GM19023 (cell line): ENCODE measurements around the gene ACACA.
"Not testable (repeated sequence)": the region's sequence is repeated elsewhere in the genome, so short reads cannot be mapped to it uniquely, and the experiment has no call there.

Experiments
- ATAC-seq: cut with Tn5 transposase; IDR thresholded peaks from one replicate; pipeline ENCODE4 v1.9.1; 2021; ENCODE audit warnings: mild to moderate bottlenecking, moderate library complexity; ENCODE audit not compliant: unreplicated experiment

Gene ACACA

DNA sequence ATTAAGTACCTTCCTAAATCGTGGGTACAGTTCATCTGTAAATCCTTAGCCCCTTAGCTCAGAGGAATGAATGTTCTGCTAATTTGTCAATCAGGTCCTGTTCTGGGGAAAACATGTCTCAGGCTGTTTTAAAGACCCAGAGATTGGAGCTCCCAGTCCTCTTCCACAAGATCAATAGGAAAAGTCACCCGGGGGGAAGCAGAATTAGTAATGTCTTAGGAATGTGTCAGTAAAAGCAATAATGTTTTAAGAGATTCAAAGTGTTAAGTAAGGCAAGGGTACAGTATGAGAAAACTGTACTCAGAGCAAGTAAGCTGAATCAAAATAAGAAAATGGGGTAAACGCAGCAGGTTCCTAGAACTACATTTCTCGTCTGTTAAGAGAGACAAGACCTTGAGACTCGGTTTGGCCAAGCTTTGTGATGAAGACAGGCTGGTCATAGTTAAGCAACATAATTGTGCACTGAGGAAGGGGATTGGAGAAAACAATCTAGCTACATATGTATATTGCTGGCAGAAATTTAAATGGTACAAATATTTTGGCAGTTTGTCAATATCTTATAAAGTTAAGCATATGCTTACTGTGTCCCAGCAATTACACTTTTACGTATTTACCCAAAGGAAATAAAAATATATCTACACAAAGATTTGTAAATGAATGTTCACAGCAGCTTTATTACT is 223.7 kb downstream of the ACACA start:
- no peak for ATAC-seq

DNA sequence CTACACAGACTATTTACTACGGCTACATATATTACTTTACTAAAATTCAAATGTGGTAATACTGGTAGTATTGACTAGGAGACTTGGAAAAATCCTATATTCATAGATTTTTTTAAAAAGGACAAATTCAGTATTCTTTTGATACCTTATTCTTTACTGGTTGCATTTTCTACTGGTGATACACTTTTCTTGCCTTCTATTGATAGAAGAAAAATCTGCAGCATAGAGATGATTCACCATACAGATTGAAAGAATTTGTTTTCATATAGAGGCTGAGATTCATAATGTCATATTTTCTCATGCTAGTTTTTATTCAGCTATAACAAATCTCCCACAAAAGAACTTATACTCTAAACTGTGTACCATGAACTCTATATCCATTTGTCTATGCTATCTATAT is 226.3 kb downstream of the ACACA start:
- ATAC-seq: no peak

GRCh38 chr17:37179893-37180292 is 226.7 kb downstream of the ACACA start:
- ATAC-seq: no peak

DNA sequence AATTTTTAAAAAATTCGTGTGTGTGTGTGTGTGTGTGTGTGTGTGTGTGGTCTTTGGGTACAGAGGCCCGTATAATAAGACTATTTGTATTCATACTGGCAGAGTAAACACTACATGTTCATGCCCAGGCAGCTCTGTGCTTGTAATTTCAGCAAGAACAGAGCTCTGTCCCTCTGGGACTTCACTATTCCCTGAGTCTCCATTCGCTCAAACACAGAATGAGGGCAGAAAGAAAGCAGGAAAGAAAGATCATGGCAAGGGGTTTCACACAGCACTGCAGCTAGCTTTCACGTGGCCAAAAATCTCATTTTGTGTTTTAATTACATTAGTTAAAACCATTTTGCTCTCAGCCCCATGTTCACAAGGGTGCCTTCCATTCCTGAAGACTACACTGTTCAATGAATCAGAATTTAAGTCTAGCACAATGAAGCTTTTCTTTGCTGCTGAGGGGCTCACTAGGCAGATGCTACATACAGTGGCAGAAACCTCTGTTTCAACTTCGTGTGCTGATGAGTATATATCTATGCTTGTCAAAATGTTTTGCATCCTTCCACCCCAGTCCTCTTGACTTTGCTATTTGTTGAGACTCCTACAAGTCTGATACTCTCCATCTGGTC is 229.3 kb downstream of the ACACA start:
- no peak for ATAC-seq

GRCh38 chr17:37176723-37177122 is 229.9 kb downstream of the ACACA start:
- ATAC-seq: no peak

- no peak for ATAC-seq
Observed at GRCh38 chr17:37174205-37174604, 232.4 kb downstream of the ACACA start.

DNA sequence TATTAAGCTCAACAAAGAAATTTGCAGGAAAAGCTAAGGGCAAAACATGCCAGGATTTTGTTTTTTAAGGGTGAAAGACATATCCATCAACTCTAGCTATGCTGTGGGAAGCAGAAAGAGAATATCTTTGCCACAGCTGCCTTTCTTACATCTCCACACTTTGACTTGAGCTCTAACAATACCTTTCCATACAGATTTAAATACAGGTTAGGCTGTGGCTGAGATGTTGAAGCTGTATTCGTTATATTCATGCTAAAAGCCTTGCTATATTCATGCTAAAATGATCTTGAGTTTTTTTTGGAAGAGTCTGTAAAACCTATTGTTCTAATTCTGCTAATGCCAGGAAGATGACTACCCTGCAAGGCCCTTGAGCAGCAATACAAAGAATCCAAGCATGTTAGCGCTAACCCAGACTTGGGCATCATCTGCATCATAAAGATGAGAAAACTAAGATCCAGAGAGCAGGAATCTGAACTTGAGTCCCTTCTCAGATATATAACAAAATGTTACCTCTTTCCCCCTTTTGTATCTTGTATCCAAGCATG is 235.7 kb downstream of the ACACA start:
- ATAC-seq: no peak

GRCh38 chr17:37168731-37169353 is 237.8 kb downstream of the ACACA start:
- ATAC-seq: no peak

- ATAC-seq: no peak
Observed at GRCh38 chr17:37167756-37168155, 238.9 kb downstream of the ACACA start.

DNA sequence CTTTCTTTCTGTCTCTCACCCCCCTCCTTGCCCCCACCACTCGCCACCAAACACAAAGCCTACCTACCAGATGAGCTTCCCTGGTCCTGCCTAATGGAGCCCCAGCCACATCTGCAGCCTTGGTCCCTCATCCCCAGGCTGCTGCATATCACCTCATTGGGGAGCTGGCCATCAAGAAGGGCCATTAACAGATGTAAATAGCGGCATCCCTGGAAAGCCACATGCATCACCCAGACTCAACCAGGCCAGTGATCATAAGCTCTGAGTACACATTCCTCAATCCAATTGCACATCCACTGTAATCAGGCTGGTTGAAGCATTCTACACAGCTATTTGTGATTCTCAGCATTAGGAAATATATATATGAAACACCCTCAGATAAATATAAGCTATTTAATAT is 242.6 kb downstream of the ACACA start:
- no peak for ATAC-seq

DNA sequence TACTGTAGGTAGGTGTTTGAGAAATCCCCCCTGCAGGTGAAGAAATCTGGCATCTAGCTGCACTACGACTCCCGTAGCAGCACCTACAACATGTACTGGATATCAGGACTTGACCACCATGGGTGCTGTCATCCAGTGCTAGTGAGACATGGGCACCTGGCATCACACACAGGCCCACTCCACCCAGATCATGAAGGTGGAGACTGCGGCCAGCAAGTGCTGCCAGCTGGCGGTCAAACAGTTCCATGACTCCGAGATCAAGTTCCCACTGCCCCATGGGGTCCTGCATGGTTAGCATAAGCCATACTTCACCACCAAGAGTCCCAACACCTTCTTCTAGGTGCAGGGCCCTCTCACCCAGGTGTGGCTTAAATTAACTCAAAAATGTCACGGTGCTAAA is 243.8 kb downstream of the ACACA start:
- ATAC-seq: no peak

GRCh38 chr17:37160944-37161343 is 245.7 kb downstream of the ACACA start:
- no peak for ATAC-seq

GRCh38 chr17:37158290-37158689 is 248.3 kb downstream of the ACACA start:
- no peak for ATAC-seq

DNA sequence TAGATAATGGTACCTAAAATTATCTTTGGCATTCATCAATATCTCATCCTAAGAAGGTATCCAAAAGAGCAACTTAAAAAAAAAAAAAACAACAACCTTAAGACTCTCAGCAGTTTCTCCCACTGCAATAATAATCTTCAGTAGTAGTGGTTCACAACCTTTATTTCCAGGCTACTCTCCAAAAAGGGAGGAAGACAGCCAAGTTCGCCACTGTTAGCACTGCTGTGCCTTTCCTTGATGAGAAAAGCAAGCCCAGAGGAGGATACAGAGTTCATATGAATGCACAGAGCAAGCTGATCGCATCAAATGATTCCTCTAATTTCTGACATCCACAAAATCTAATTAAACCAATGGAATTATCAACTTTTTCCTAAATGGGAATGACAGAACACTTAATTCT is 258.5 kb downstream of the ACACA start:
- no peak for ATAC-seq

GRCh38 chr17:37147301-37147812 is 259.3 kb downstream of the ACACA start:
- ATAC-seq: no peak

GRCh38 chr17:37146086-37147064 is 260.3 kb downstream of the ACACA start:
- no peak for ATAC-seq

- no peak for ATAC-seq
Observed at GRCh38 chr17:37144075-37144701, 262.4 kb downstream of the ACACA start.

DNA sequence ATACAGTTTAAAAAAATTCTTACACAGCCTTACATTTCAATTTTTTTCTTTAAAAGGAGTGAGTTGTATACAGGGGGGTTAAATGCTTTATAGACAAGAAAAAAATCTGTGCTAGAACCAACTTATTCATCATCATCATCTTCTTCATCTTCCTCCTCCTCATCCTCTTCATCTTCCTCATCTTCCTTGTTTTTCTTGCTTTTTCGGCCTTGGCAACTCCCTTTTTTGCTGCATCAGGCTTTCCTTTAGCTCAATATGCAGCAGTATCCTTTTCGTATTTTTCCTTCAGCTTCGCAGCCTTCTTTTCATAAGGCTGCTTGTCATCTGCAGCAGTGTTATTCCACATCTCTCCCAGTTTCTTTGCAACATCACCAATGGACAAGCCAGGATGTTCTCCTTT is 263.1 kb downstream of the ACACA start:
- ATAC-seq: not testable (repeated sequence)

DNA sequence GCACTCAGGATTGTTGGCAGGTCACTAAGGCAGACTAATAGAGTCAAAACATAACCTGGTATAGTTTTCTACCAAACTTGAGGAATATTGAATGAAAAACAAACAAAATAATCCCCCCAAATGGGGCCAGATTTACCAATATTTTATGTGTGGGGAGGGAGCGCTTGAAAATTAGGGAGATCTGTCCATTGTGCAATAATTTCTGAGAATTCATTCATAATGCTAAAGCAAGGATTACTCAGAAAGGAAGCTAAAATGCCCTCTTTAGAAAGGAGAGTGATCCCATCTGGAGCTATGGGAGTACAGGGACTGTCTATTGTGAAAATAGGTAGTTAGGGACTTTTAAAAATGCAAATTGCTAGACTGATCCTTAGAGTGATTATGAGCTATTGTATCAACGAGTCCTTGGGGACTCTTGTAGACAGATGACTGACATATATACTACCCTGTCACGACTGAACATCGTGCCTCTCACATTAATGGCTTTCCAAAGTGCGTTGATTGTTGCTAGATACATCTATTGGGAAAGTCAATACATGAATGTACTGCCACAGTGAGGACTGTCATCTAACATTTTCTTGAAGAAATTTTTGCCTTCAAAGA is 264.2 kb downstream of the ACACA start:
- ATAC-seq: no peak

DNA sequence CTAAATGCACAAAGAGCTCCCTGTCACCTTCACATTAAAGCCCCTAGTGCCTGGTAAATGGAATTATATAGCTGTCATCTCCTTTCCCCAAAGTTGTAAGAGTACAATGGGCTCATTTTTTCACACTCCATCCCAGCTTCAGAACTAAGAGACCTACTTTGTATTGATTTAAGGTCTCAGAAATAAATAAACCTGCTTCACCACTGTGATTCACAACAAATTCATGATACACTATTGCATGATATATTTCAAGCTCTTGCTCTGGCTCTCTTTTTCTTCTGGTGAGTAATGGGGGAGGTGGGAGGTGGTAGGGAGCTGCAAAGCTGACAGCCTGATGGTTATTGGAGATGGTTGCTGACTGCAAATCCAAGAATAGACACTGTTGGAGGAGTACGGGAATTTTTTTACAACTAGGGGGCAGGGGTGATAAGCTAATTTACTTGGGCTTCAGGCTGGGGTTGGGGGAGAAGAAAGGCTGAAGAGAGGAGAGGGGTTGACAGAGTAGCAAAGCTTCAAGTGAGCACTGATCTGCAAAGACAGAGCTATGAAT is 268.0 kb downstream of the ACACA start:
- no peak for ATAC-seq
